GM12878 (cell line): Measurements from ENCODE around the gene PPARA.
"Not testable (repeated sequence)": the region's sequence is repeated elsewhere in the genome, so short reads cannot be mapped to it uniquely, and the experiment has no call there.

ENCODE experiments used
- JUND ChIP-seq: IDR thresholded peaks from 2 replicates; pipeline ENCODE4 v1.6.1; 2012; ENCODE audit warnings: low read depth, mild to moderate bottlenecking, low read length, improper control_type of control experiment, moderate library complexity
- POLR2AphosphoS5 ChIP-seq: IDR thresholded peaks from 2 replicates; pipeline ENCODE4 v1.6.1; 2011; ENCODE audit warnings: mild to moderate bottlenecking, low read length, inconsistent platforms
- TCF12 ChIP-seq: IDR thresholded peaks from 2 replicates; pipeline ENCODE4 v1.6.1; 2011; ENCODE audit warnings: low read depth, mild to moderate bottlenecking, low read length
- TF ChIP-seq, protein P1 (sequence below): IDR thresholded peaks from 2 replicates; pipeline ENCODE4 v1.6.1; 2011; ENCODE audit warnings: low read depth, low read length, improper control_type of control experiment, borderline replicate concordance
- TF ChIP-seq, protein P2 (sequence below), 3 experiments: IDR thresholded peaks in 2 of 3; conservative IDR thresholded peaks in 1 of 3; 2 replicates each; pipeline ENCODE4 v1.5.1; 2011; ENCODE audit warnings: low read depth in 3 of 3, low read length in 3 of 3, mild to moderate bottlenecking in 3 of 3, control low read depth in 2 of 3, moderate library complexity in 2 of 3, inconsistent platforms in 1 of 3, mixed read lengths in 1 of 3; ENCODE audit not compliant: control insufficient read depth in 2 of 3, insufficient read depth in 1 of 3; ENCODE audit errors: extremely low read depth in 1 of 3

- not testable (repeated sequence) for TF ChIP-seq TCF12, POLR2AphosphoS5, JUND
- TF ChIP-seq, protein P1, sequence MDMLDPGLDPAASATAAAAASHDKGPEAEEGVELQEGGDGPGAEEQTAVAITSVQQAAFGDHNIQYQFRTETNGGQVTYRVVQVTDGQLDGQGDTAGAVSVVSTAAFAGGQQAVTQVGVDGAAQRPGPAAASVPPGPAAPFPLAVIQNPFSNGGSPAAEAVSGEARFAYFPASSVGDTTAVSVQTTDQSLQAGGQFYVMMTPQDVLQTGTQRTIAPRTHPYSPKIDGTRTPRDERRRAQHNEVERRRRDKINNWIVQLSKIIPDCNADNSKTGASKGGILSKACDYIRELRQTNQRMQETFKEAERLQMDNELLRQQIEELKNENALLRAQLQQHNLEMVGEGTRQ, result not testable (repeated sequence)
- TF ChIP-seq, protein P2, sequence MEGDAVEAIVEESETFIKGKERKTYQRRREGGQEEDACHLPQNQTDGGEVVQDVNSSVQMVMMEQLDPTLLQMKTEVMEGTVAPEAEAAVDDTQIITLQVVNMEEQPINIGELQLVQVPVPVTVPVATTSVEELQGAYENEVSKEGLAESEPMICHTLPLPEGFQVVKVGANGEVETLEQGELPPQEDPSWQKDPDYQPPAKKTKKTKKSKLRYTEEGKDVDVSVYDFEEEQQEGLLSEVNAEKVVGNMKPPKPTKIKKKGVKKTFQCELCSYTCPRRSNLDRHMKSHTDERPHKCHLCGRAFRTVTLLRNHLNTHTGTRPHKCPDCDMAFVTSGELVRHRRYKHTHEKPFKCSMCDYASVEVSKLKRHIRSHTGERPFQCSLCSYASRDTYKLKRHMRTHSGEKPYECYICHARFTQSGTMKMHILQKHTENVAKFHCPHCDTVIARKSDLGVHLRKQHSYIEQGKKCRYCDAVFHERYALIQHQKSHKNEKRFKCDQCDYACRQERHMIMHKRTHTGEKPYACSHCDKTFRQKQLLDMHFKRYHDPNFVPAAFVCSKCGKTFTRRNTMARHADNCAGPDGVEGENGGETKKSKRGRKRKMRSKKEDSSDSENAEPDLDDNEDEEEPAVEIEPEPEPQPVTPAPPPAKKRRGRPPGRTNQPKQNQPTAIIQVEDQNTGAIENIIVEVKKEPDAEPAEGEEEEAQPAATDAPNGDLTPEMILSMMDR (IDR thresholded peaks at IDR 0.05 in 2 of 3, conservative IDR thresholded peaks at IDR 0.05 in 1 of 3; ENCODE audit: control insufficient read depth in 2 of 3, extremely low read depth in 1 of 3, insufficient read depth in 1 of 3, low read depth in 3 of 3, low read length in 3 of 3), result not testable (repeated sequence)
Observed at GRCh38 chr22:46198806-46199205, 48.5 kb downstream of the PPARA start.
